Limb (tissue), 2 donors: ENCODE results near the gene TMEM43.
"Not testable (repeated sequence)": the region's sequence is repeated elsewhere in the genome, so short reads cannot be mapped to it uniquely, and the experiment has no call there.

Source experiments
- DNase-seq, 2 donors: peaks; one replicate each; pipeline ENCODE4 v3.0.0-alpha.2; 2016; ENCODE audit errors: extremely low spot score in 2 of 2

Gene TMEM43

DNA sequence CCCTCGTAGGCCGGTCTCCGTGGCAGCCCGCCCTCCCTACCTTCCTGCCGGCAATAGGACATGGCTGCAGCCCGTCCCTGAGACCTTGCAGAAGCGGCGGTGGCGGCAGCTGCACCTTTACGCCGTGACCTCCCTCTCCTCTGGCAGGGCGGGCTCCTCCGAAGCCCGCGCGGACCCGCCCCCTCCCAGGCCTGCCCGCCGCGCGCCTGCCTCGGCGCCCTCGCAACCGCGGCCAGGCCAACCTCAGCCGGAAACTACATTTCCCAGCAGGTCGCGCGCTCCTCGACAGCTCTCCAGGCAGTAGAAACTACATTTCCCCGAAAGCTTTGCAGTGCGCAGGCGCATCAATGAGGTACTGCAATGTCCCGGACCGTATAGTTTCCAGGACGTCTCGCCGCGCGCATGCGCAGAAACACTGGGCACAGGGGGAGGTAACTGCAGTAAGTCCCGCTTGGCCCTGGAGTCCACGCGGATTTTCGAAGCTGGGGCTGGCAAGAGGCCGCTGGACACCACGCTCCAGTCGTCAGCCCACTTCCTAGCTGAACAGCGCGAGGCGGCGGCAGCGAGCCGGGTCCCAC, at the start of gene TMEM43, which contains the start of gene CHCHD4:
TSS of gene TMEM43 (plus strand) at position 438 of the 578 bp plus-strand sequence. CDS start 142 bp downstream, outside the sequence.
TSS of gene CHCHD4 (minus strand) at position 256 of the 578 bp plus-strand sequence. CDS start at position 62, 194 bp downstream.
- peak; percentile 97 to 100 for DNase-seq

- not testable (repeated sequence) for DNase-seq
Observed at GRCh38 chr3:14075233-14075632, 49.6 kb upstream of the TMEM43 start.

DNA sequence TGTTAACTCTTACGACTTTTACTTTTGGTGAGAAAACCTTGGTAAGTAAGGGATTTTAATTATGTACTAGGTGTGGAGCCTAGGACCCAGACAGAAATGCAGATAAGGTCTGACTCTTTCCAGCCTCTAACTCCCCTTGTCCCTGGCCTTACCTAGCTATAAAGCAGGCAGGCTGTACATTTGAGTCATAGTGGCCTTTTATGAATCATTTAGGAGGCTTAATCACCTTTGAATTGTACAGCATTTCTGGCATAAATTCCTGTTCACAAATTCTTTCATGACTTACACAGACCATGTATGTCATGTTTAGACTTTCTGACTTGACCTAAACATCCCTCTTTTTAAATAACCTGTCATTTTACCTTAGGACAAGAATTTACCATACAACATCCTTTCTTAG, 47.5 kb upstream of the TMEM43 start:
- no peak for DNase-seq

DNA sequence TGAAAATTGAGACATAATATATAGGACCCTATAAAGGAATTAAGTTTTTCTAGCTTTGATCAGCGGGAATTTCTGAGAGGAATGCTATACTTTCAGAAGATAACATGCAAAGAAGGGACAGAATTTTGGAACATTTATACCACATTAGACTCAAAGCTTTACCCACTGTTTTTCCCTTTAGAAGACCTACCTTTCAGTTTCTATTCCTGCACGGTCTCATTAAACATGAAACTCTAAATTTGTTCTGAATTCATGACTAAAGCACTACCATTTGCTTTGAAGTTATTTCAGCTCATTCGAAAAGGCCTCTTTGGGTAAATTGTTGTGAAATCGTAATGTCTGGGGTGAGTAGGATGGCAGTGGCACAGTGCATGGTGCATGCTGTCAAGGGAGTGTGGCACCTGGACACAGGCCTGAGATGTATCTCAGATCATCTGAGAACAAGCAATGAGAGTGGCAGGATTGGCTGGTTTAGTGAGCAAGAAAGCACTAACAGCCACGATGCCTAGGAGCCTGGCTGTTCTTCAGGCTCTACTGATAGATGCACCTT, 42.7 kb upstream of the TMEM43 start:
- DNase-seq: no peak

DNA sequence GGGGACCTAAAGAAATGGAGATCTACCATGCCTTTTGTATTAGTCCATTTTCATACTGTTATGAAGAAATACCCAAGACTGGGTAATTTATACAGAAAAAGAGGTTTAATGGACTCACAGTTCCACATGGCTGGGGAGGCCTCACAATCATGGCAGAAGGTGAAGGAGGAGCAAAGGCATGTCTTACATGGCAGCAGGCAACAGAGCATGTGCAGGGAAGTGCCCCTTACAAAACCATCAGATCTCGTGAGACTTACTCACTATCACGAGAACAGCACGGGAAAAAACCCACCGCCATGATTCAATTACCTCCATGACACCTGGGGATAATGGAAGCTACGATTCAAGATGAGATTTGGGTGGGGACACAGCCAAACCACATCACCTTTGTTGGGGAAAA, 37.4 kb upstream of the TMEM43 start:
- DNase-seq: not testable (repeated sequence)

GRCh38 chr3:14091959-14092358, 32.9 kb upstream of the TMEM43 start:
- not testable (repeated sequence) for DNase-seq

- no peak for DNase-seq
Observed at GRCh38 chr3:14092464-14092863, 32.4 kb upstream of the TMEM43 start.

DNA sequence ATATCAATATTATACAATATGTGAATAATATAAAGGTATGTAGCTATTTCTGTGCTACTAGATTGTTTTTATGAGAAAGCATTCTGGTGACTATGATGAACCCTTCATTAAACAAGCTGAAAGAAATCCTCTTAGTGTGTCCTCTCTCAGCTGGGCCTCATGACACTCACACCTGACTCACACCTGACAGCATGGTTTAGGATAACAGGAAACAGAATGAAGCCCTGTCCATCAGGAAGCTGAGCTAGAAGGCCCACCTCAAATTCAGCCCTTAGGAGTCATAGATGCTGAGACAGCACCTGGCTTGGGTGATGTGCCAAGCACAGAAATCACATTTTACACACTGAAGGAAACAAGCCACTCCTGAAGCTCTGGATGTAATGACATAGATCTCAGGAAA, 31.0 kb upstream of the TMEM43 start:
- no peak for DNase-seq

DNA sequence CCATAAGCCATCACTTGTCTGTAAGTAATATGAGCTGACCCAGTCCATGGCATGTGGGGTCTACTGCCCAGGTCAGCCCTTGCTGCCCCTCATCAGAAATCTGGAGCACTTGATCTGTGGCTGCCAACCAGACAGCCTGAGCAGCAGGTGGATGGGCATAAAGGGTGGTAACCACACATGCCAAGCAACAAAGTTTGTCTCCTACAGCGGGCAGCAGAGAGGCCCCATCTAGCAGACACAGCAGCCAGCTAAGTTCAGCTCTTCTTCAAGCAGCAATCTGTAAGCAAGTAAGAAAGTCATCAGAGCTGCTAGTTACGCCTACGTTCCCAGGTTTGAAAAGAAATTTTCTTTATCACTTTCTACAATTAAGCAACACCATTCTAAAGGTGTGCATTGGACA, 28.1 kb upstream of the TMEM43 start:
- DNase-seq: no peak

DNA sequence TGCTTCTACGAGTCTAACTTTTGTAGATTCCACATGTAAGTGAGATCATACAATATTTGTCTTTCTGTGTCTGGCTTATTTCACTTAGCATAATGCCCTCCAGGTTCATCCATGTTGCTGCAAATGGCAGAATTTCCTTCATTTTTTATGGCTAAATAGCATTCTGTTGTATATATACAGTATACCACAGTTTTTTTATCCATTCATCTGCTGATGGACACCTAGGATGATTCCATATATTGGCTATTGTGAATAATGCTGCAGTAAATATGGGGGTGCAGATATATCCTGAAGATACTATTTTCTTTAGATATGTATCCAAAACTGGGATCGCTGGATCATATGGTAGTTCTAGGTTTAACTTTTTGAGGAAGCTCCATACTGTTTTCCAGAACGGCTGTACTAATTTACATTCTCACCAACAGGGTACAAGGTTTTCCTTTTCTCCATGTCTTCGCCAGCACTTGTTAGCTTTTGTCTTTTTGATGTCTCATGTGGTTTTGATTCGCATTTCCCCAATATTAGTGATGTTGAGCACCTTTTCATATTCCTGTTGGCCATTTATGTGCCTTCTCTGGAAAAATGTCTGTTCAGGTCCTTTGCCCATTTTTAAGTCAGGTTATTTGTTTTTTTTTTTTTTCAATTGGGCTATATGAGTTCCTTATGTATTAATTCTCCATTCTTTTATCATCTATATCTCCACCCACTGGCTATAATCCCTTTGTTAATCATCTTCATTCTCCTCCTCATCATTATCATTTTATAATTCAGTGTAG, 27.0 kb upstream of the TMEM43 start:
- DNase-seq: no peak

DNA sequence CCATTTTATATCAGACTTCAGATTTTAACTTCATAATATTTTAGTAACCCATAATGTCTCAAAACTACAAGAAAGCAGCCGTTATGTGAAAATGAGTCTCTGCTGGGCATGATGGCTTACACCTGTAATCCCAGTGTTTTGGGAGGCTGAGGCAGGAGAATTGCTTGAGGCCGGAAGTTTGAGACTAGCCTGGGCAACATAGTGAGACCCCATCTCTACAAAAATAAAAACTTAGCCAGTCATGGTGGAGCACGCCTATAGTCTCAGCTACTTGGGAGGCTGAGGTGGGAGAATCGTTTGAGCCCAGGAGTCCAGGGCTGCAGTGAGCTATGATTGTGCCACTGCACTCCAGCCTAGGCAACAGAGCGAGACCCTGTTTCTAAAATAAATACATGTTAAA, 15.0 kb upstream of the TMEM43 start:
- not testable (repeated sequence) for DNase-seq

DNA sequence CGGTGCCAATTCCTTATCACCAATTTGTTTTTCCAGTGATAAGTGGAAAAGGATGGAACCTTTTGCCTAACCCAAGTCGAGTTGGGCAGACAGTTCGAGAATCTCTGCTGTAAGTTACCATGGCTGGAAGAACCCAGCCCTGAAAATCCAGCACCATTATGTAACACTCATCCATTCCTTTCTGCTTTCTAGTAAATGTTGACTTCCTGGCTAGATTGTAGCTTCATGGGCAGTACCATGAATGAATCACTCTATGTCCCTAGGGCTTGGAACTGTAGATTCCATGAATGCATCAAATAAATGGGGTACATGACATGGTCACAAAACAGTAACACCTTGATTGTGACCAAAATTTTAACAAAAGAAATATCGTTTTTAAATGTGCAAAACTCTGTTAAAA, 14.2 kb upstream of the TMEM43 start:
- DNase-seq: no peak

GRCh38 chr3:14113965-14114635, 10.8 kb upstream of the TMEM43 start:
- no peak for DNase-seq

DNA sequence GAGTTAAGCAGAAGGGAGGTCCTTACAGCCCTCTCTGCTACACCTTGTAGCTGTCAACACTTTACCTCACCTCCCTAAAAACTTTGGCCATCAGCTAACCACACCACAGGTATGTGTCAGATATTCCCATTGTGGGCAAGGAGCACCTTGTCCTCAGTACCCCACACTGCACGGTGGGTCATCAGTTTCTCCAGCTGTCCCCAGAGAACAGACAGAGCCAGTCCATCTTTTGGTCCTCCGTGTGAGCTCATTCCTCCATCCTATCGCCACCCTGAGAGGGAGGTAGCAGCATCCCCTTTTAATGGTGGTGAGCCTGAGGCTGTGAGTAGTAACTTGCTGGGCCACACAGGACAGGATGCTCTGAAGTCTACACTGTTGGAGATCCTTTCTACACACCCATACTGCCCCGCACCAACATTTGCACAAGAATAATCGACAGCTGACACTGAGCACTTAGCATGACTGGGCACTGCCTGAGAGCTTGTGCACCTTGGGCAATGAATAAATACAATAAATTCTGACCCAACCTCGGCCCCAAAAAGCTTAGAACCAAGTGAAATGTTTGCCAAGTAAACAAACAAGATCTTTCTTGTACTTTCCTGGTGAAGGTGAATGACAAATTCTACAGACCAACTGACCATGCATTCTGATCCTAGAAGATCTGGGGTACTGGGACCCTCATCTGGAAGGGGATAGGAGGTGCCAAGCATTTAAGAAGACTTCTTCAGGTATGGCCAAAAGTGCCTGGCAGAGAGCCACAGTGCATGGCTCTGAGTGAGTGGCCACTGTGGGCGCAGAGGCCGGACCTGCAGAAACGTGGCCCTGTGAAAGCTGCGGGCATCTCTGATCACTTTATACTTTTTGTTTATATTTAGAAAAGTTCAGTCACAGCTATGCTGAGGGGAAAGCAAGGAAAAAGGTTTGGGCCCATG, 7.1 kb upstream of the TMEM43 start:
- no peak for DNase-seq

DNA sequence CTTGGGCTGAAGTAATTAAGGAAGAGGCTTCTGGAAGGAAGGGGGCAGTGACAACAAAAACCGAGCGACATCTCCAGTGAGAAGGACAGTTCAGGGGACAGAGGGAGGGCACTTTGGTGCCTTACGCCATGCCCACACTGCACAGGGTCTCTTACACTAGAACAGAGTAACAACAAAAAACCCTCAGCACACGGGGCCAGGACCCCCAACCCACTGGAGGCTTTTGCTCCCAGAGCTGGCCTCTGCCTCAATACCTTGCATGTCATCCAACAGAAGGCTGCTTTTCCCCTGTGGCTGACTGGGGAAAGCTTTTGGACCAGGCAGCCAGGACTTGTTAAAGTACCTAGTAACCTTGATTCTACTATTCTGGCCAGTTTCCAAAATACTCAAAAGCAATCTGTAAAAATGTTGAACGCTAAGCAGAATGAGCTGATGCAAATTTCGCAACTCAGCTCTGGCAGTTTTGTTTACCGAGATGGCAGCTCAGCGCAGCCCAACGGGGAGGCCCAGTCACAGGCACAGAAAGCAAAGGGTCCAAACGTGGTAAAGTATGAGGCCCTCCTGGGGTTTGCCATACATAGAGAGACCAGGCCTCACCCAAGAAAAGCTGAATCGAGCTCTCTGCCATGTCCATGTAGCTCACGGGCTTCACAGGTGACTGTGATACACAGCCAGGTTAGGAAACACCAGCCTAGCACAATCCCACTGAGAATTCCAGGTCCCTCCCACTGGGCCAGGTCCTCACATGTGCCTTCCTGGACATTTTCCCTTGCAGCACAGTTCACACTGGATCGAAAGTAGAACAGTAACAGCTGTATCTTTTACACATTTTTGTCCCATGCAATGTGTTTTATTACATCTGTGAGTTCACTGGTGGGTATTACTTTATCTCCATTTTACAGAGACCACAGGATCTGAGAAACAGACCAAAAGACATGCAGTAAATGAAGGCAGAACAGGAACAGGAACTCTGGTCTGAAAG, 6.2 kb upstream of the TMEM43 start:
- DNase-seq: no peak

- no peak for DNase-seq
Observed at GRCh38 chr3:14119651-14120050, 5.2 kb upstream of the TMEM43 start.

DNA sequence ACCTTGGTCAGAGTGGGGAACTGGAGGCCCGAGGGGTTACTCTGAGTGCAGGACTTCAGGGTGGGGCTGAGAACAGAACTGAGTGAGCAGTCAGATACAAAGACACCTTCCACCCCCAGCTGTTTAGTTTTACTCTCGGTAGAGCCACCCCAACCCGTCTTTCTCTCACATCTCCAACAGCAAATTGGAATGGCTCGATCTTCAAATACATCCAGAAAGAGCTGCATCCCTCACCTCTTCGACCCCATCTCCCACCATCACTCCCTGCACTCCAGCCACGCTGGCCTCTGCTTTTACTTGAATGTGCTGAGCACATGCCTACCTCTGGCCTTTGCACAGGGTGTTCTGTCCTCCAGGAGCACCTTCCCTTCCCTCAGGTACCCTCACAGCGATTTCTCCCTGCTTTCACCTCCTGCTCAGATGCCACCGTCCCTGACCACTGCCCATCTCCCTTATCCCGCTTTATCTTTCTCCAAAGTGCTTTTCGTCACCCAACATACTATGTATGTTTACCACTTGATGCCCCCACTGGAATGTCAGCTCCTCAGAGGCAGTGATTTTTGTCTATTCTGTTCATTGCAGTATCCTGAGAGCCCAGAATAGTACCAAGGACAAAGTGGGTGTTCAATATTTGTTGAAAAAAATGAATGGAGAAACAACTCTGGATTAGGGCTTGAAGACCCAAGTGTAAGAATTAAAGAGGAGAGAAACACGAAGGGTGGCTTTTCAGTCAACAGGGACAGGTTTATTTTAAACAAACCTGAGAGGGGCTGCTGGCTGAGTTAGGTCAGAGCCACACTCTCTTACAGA, 4.5 kb upstream of the TMEM43 start:
- DNase-seq: peak in 1 of 2 donors; percentile 6

- not testable (repeated sequence) for DNase-seq
Observed at GRCh38 chr3:14120921-14121448, 3.9 kb upstream of the TMEM43 start.

GRCh38 chr3:14121859-14122258, 3.0 kb upstream of the TMEM43 start:
- no peak for DNase-seq
